Choroid plexus epithelial cell (primary cell): ENCODE data around the gene SPHKAP.
"Not testable (repeated sequence)": the region's sequence is repeated elsewhere in the genome, so short reads cannot be mapped to it uniquely, and the experiment has no call there.

Experiments used
- DNase-seq: peaks from one replicate; pipeline ENCODE4 v3.0.0-alpha.2; 2010; ENCODE audit warnings: low read depth
- H3K4me3 ChIP-seq: 2 replicates; pipeline ENCODE4 v1.5.1; 2011; ENCODE audit warnings: low read depth, mild to moderate bottlenecking, control low read depth, low read length, moderate library complexity
- TF ChIP-seq, protein P1 (sequence below): conservative IDR thresholded peaks from 2 replicates; pipeline ENCODE4 v1.5.1; 2011; ENCODE audit warnings: low read depth, mild to moderate bottlenecking, control low read depth, inconsistent platforms, low read length, moderate library complexity

The SPHKAP gene, protein sequence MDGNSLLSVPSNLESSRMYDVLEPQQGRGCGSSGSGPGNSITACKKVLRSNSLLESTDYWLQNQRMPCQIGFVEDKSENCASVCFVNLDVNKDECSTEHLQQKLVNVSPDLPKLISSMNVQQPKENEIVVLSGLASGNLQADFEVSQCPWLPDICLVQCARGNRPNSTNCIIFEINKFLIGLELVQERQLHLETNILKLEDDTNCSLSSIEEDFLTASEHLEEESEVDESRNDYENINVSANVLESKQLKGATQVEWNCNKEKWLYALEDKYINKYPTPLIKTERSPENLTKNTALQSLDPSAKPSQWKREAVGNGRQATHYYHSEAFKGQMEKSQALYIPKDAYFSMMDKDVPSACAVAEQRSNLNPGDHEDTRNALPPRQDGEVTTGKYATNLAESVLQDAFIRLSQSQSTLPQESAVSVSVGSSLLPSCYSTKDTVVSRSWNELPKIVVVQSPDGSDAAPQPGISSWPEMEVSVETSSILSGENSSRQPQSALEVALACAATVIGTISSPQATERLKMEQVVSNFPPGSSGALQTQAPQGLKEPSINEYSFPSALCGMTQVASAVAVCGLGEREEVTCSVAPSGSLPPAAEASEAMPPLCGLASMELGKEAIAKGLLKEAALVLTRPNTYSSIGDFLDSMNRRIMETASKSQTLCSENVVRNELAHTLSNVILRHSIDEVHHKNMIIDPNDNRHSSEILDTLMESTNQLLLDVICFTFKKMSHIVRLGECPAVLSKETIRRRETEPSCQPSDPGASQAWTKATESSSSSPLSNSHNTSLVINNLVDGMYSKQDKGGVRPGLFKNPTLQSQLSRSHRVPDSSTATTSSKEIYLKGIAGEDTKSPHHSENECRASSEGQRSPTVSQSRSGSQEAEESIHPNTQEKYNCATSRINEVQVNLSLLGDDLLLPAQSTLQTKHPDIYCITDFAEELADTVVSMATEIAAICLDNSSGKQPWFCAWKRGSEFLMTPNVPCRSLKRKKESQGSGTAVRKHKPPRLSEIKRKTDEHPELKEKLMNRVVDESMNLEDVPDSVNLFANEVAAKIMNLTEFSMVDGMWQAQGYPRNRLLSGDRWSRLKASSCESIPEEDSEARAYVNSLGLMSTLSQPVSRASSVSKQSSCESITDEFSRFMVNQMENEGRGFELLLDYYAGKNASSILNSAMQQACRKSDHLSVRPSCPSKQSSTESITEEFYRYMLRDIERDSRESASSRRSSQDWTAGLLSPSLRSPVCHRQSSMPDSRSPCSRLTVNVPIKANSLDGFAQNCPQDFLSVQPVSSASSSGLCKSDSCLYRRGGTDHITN (N-terminal part only)

DNA sequence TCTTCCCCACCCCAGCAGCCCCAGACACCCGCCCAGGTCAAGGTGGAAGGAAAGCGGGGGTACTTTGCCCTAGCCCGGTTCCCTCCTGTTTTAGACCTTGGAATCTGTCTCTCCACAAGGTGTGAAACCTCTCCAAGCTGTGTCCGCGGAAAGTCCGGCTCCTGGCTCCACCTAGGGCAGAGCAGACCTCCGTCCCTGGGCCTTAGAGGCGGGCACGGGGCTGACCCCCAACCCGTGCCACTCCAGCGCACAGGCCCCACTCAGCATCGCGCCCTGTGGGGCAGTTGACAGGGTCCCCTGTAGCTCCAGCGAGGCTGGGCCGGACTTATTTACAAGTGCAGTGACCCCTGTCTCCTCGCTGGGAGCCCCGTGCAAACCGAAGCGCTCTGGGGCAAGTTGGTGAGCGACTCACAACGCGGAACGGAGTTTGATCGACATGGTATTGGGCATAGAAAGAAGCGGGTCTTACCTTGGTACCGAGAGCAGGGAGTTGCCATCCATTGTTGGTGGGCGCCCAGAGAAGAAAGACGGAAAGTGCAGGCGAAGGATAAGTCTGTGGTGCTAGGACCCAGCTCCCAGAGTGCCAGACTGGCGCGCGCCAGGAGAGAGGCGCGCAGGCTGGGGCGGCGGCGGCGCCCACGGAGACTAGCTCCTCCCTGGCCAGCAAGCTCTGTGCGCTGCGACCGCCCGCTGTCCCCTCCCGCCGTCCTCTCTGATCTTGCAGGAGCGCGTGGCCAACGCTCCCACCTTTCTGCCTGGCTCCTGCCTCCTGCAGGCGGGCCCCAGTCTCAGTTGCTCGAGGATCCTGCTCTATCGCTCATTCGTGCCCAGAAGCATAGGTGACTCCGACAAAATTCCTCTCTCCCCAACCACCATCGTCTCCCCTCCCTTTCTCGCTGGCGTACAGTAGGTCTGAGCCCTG lies at the start of gene SPHKAP:
Gene SPHKAP, minus strand, starts transcription at position 590 of the 922 bp plus-strand sequence. Its CDS starts 89 bp downstream, at position 501.
- TF ChIP-seq, protein P1, sequence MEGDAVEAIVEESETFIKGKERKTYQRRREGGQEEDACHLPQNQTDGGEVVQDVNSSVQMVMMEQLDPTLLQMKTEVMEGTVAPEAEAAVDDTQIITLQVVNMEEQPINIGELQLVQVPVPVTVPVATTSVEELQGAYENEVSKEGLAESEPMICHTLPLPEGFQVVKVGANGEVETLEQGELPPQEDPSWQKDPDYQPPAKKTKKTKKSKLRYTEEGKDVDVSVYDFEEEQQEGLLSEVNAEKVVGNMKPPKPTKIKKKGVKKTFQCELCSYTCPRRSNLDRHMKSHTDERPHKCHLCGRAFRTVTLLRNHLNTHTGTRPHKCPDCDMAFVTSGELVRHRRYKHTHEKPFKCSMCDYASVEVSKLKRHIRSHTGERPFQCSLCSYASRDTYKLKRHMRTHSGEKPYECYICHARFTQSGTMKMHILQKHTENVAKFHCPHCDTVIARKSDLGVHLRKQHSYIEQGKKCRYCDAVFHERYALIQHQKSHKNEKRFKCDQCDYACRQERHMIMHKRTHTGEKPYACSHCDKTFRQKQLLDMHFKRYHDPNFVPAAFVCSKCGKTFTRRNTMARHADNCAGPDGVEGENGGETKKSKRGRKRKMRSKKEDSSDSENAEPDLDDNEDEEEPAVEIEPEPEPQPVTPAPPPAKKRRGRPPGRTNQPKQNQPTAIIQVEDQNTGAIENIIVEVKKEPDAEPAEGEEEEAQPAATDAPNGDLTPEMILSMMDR, result no peak
- H3K4me3 ChIP-seq, result no peak within 1 kb of the TSS
- no peak for DNase-seq

DNA sequence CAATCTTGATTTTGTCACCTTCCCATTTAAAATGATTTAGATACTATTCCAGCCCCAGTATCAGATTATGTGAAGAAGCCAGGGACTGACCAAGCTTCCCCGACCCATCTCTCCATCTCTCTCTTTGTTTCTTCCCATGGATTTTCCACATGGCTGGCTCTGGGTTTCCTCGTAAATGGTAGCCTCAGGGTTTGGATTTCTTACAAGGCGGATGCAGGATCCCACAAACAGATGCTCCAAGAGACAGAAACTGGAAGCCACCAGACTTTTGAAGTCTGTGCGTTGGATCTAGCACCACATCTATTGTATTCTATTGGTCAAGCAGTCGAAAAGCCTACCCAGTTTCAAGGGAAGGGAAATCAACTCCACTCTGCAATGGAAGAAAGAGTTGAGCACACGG lies 46.0 kb upstream of the SPHKAP start:
- H3K4me3 ChIP-seq, result no peak overlapping the region
- TF ChIP-seq, protein P1, result no peak
- no peak for DNase-seq

DNA sequence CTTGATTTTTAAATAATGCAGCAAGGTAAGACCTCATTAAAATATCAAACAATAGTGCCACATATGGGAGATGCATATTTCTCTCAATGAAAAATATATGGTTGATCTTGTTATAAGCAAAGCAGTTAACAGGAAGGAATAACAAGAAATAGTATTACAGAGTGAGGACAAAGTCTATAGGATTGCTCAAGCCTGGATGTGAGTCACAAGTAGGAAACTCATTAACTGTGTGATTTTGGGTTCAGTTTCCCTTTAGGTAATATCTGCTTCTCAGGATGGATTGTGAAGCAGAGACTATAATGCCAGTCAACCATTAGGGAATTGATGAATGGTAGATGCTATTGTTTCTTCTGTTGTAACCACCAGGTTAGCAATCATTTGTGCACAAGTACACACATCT lies 42.9 kb upstream of the SPHKAP start:
- DNase-seq, result no peak
- TF ChIP-seq, protein P1, result no peak
- no peak overlapping the region for H3K4me3 ChIP-seq

DNA sequence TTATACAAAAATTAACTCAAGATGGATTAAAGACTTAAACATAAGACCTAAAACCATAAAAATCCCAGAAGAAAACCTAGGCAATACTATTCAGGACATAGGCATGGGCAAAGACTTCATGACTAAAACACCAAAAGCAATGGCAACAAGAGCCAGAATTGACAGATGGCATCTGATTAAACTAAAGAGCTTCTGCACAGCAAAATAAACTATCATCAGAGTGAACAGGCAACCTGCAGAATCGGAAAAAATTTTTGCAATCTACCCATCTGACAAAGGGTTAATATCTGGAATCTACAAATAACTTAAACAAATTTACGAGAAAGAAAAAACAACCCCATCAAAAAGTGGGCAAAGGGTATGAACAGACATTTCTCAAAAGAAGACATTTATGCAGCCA lies 37.1 kb upstream of the SPHKAP start:
- DNase-seq, H3K4me3 ChIP-seq: not testable (repeated sequence)

DNA sequence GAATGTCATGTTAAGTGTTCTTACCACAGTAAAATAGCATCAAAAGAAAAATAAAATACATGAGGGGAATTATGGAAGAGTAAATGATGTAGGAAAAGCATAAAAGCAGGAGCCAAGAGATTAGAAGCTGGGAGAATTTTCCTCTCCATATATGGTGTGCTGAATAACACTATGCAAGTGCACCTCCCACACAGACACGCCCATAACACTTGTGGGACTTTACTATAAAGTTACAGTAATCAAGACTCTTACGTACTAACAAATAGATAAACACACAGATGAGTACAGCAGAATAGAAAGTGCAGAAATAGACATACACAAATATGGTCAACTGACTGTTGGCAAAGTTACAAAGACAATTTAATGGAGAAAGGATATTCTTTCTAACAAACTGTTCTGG lies 16.0 kb upstream of the SPHKAP start:
- H3K4me3 ChIP-seq, result no peak overlapping the region
- TF ChIP-seq, protein P1, result no peak
- no peak for DNase-seq

DNA sequence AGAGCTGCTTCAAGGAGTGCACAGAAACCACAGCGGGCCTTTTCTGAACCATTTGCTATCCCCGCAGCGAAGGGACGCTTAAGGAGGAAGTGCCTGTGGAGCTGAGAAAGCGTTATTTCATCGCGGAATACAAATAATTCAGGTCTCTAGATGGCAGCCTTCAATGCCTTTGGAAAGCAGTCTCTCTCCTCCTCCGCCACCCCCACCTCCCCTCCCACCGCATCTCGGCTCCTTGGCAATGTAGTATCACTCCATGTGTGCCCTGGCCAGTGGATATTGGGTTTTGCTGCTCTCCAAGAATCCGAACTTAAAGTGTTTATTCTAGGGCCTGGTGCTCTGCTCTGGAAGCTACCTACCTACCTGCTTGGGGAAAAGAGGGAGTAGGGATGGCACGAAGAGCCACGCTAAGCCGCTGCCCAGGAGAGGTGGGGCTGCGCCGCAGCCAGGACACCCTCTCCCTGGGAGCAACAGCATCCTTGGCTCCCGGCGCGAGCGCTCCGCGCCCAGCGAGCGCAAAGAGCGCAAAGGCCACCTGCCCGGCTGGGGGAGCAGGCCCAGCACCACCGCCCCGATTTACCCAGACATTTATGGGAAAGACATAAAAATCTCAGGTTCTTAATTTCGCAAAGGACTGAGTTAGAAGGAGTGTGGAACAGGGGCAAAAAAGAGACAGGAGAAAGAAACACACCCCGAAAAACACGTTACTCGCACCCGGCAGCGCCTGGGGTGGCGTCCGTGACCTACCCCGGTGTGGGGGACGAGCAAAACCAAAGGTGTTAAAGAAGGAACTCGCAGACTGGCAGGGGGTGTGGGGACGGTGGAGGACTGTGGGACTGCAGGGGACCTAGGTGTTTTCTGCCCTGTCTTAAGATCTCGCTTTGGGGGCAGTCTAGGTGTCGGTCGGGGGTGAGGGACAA lies 1.0 kb downstream of the SPHKAP start:
- TF ChIP-seq, protein P1, result no peak
- DNase-seq, result no peak
- H3K4me3 ChIP-seq, result no peak overlapping the region
